HG03354 (cell line): ENCODE measurements around the gene UNC13D.
"Not testable (repeated sequence)": the region's sequence is repeated elsewhere in the genome, so short reads cannot be mapped to it uniquely, and the experiment has no call there.

ENCODE experiments used
- ATAC-seq: cut with Tn5 transposase; IDR thresholded peaks from one replicate; pipeline ENCODE4 v1.9.1; 2021; ENCODE audit warnings: mild to moderate bottlenecking; ENCODE audit not compliant: unreplicated experiment, poor library complexity, severe bottlenecking

UNC13D gene

DNA sequence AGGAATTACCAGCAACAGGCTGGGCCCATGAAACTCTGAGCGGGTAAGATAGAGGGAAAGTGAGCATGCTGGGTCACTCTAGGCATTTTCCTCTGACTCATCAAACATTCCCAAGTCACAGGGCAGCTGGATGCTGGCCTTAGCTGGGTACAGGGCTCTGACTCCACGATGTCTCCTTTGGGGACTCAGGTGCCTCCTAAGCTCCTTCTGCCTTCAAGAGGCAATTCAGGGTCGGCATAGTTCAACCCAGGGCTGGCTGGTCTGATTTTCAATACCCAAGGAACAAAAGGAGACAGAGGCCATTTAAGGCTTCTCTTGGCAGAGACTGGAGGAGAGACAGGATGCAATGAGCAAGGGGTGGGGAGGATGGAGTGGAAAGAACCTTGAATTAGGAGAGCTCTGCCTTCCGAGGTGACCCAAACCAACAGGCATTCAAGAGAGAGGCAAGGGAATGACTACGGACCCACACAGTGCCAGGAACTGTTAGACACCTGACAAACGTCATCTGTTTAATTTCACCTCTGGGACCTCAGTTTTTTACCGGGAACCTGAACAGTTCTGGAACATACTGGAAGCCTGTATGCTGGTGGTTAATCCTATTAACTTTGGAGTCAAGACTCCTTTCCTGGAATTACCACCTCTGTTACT lies 10.0 kb upstream of the UNC13D start:
- ATAC-seq, result no peak

DNA sequence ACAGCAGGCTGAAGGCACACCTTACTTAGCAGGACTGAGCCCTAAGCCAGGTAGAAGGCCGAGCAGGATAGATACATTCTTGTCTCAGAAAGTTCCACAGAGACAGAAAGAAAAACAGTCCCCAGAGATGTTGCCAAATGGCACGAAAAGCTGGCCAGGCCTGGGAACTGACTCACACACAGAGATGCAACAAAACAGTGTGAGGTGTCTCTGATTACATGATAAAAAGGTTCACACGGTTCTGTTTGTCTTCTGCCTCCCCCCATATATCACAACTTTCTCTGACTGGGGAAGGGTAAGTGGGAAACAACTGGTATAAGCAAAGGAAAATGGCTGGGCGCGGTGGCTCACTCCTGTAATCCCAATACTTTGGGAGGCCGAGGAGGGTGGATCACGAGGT lies 9.2 kb upstream of the UNC13D start:
- no peak for ATAC-seq

DNA sequence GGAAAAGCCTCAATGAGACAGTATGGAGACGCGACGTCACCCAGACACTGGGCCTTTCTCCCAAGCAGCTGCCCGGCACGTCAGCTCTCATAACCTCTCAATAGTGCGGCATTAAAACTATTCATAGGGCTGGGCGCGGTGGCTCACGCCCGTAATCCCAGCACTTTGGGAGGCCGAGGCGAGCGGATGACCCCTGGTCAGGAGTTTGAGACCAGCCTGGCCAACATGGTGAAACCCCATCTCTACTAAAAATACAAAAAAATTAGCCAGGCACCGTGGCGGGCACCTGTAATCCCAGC lies 7.4 kb upstream of the UNC13D start:
- ATAC-seq, result not testable (repeated sequence)

- ATAC-seq, result no peak
These were observed 6.9 kb upstream of the UNC13D start for GRCh38 chr17:75850928-75851692.

- ATAC-seq, result no peak
These were observed 5.5 kb upstream of the UNC13D start for GRCh38 chr17:75849724-75850123.

GRCh38 chr17:75849279-75849646 lies 5.1 kb upstream of the UNC13D start:
- no peak for ATAC-seq

DNA sequence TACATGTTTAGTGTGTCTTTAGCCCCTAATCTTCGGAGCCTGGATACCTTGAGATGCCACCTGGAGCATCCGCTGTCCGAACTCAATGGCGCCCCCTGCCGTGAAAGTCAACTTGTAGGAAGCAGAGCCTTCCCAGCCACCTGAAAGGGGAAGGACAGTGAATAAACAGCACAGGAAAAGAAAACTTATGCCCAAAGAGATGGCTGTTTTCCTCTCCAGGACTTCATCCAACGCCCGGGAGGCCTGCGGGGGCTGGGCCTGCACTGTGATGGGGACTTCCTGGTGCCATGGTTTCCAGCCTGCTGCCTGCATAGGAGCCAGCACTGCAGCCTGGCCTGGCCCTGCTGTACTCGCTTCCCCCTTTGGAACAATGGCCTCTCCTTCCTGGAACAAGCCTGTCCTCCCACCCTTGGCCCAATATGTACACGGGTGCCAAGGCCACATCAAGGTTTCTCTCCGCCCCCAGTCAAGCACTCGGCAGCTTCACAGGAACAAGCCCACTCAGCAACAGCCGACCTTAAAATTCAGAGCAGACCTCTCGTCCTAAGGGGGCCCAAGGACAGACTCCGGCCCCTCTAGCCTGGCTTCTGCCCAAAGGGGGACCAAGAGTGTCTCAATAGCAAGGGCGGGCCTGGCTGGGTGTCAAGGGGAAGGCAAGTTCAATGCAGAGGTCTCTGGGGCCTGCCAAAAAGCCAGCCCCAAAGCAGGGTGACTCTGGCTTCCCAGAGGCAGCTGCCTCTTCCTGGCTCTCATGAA lies 4.5 kb upstream of the UNC13D start:
- ATAC-seq, result no peak

GRCh38 chr17:75847614-75848522 lies 3.7 kb upstream of the UNC13D start:
- ATAC-seq, result no peak

GRCh38 chr17:75846692-75847613 lies 2.7 kb upstream of the UNC13D start:
- ATAC-seq, result no peak

DNA sequence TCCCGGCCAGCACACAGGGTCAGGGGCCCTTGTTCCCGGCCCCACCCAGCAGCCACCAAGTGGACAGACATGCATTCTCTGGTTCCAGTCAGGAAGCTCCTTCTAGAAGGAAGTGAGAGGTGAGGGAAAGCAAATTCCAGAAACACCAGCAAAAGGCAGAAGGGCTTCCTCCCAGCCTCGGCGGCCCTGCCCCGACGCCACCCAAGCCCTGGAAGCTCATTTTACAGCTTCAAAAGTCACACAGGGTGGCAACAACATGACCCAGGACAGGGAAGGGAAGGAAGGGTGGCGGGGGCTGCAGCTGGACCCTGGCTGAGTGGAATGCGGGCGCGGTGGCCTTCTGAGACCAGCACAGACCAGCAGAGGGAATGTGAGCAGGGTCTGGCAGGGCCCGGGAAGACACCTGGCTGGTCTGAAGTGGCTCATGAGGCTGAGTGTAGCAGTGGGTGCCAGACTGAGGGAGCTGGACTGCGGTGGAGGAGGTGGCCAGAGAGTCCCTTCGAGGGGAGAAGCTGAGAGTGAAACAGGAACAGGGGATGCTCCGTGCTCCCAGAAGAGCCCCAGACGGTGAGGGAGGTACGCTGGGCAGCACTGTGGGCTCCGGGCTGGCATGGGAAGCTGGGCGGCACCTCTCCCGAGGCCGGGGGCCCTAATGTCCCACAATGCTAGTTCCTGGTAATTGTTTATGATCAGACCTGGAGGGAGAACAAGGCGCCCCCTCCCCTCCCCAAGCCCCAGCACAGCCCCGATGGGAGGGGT lies 1.9 kb upstream of the UNC13D start:
- no peak for ATAC-seq

- ATAC-seq, result peak; percentile 81
These were observed 981 bp upstream of the UNC13D start for GRCh38 chr17:75845058-75845711.

DNA sequence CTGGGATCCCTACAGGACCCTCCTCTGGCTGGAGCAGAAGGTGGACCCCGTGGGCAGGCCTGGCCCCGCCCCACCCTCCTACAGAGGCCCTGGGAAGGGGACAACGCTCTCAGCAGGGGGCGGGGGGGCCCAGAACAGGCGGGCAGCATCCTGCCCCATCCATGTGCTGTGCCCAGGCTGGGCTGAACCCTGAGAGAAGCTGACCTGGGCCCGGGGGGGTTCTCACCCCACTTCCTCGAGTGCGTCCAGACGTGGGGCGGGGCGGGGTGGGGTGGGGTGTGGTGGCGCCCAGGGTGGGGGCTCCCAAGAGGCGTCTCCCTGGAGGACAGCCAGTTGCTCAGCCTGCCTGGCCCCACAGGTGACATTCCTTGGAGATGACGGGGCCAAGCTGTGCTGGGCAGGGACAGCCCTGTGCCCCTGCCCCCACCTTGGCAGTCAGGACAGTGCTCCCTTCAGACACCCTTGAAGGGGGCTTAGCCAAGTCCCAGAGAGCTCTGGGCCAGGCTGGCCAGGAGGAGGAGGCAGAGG lies 390 bp upstream of the UNC13D start:
- peak; percentile 9 for ATAC-seq

GRCh38 chr17:75842963-75843576 lies 1.1 kb downstream of the UNC13D start:
- no peak for ATAC-seq

DNA sequence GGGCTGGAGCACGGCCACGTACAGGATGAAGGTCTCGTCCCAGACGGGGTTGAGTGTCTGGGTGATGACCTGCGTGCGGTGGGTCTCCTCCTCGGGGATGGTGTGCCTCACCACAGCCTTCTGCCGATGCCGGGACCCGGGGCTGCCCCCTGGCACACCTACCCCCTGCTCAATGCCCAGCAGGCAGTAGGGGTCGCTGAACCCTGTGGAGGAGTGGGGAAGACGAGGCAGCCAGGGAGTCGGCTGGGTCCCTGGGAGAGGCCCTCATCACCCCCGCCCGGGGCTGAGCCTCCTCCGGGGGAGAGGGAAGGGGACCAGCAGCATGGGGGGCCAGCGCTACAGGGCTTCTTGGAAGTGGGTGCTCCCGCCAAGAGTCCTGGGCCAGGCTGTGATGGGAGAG lies 1.8 kb downstream of the UNC13D start:
- ATAC-seq, result no peak

GRCh38 chr17:75840799-75841164 lies 3.4 kb downstream of the UNC13D start:
- no peak for ATAC-seq

DNA sequence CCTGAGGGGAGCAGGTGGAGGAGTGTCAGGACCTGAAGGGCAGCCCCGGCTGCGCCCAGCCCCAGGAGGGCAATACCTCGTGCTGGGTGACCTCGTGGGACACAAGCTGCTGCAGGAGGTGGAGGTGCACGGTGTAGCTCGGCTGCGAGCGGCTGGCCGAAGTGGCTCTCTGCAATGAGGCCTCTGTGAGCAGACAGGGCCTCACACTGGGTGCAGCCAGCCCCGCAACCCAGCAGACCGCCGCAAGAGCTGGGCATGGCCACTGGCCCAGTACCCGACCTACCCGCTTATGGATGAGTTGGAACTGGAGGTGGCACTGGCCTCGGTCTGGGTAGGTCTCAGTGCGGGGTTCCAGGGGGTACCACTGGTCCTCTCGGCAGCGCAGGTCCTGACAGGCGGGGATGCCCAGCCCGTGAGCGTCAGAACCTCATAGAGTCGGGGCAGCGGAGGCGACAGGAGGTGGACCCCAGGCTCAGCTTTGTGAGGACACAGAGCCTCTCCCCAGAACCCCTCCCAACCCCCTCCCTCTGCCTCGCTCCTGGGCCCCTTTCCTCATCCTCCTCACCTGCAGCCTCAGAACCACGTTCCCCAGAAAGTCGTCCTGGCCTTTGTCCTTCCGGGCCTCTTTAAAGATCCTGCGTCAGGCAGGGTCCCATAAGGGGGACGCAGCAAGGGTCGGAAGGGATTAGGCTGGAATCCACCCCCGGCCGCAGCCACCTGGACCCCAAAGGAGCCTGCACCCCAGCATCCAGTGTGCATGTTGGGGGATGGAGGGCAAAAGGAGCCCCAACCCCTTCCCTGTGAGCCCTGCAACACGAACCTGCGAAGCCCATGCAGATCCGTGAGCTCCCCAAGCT lies 4.0 kb downstream of the UNC13D start:
- no peak for ATAC-seq
